Activated naive CD4-positive, alpha-beta T cell treated with anti-CD3 and anti-CD28 coated beads, Interleukin-2, amount 50 U/mL, for 24 hours (primary cell): Measurements from ENCODE around the gene SAE1.

Source experiments
- H3K27ac Mint-ChIP-seq: one replicate; pipeline ENCODE4 v1.8.0; 2021; ENCODE audit warnings: mild to moderate bottlenecking, mixed read lengths
- H3K27me3 Mint-ChIP-seq: one replicate; pipeline ENCODE4 v1.8.0; 2021; ENCODE audit warnings: mixed read lengths
- H3K36me3 Mint-ChIP-seq: one replicate; pipeline ENCODE4 v1.8.0; 2021; ENCODE audit warnings: mixed read lengths
- H3K4me1 Mint-ChIP-seq: one replicate; pipeline ENCODE4 v1.8.0; 2021; ENCODE audit warnings: mixed read lengths
- H3K4me3 Mint-ChIP-seq: one replicate; pipeline ENCODE4 v1.8.0; 2021; ENCODE audit warnings: mild to moderate bottlenecking, mixed read lengths
- H3K9me3 Mint-ChIP-seq: one replicate; pipeline ENCODE4 v1.8.0; 2021; ENCODE audit warnings: mixed read lengths

Gene SAE1

DNA sequence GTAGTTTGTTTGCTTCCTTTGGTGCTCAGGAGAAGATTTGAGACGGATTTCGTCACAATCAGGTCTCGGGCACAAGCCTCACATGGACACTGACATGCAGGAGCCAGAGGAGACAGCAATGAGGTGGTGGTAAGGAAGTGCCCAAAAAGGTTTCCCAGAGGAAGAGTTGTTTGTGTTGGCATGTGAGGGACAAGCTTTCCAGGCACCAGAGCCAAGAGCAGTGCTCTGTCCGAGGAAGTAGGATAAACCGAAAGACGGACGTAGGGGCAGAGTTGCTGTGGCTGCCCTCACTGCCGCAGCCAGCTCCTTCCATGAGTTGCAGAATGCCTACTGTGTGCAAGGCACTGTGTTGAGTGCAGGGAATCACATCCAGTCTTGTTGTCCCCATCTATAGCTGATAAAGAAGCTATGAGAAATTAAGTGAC is 27.7 kb downstream of the SAE1 start:
- H3K4me1 Mint-ChIP-seq: peaks cover 64% of the 10 kb centered on the region
- peak overlapping the region; percentile 86 for H3K4me3 Mint-ChIP-seq
- no peaks in the 10 kb centered on the region for H3K9me3 Mint-ChIP-seq
- H3K27ac Mint-ChIP-seq: peak overlapping the region; percentile 98
- H3K36me3 Mint-ChIP-seq: peaks cover 20% of the 10 kb centered on the region
- no peaks in the 10 kb centered on the region for H3K27me3 Mint-ChIP-seq

- peaks cover 64% of the 10 kb centered on the region for H3K4me1 Mint-ChIP-seq
- no peaks in the 10 kb centered on the region for H3K9me3 Mint-ChIP-seq
- peaks cover 20% of the 10 kb centered on the region for H3K36me3 Mint-ChIP-seq
- H3K27ac Mint-ChIP-seq: peak overlapping the region; percentile 98
- H3K4me3 Mint-ChIP-seq: peak overlapping the region; percentile 86
- no peaks in the 10 kb centered on the region for H3K27me3 Mint-ChIP-seq
Observed at GRCh38 chr19:47158879-47159503, 28.4 kb downstream of the SAE1 start.

- Mint-ChIP-seq H3K27ac (peak overlapping the region; percentile 76), H3K4me3 (peak overlapping the region; percentile 30), H3K27me3 (no peaks in the 10 kb centered on the region), H3K9me3 (no peaks in the 10 kb centered on the region), H3K36me3 (peaks cover 13% of the 10 kb centered on the region), H3K4me1 (peaks cover 64% of the 10 kb centered on the region)
Observed at GRCh38 chr19:47161876-47162489, 31.3 kb downstream of the SAE1 start.

DNA sequence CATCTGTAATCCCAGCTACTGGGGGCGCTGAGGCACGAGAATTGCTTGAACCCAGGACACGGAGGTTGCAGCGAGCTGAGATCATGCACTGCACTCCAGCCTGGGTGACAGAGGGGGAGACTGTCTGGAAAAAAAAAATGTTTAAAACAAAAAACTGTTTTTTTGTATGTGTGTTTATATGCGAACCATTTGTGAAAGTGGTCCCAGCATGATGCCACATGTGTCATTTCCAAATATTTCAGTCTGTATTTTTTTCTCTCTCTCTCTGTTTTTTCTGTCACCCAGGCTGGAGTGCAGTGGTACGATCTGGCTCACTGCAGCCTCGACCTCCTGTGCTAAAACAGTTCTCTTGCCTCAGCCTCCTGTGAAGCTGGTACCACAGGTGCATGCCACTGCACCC is 37.4 kb downstream of the SAE1 start:
- peaks cover 20% of the 10 kb centered on the region for H3K36me3 Mint-ChIP-seq
- no peak overlapping the region for H3K27ac Mint-ChIP-seq
- no peak overlapping the region for H3K4me3 Mint-ChIP-seq
- H3K9me3 Mint-ChIP-seq: no peaks in the 10 kb centered on the region
- H3K27me3 Mint-ChIP-seq: no peaks in the 10 kb centered on the region
- peaks cover 42% of the 10 kb centered on the region for H3K4me1 Mint-ChIP-seq

DNA sequence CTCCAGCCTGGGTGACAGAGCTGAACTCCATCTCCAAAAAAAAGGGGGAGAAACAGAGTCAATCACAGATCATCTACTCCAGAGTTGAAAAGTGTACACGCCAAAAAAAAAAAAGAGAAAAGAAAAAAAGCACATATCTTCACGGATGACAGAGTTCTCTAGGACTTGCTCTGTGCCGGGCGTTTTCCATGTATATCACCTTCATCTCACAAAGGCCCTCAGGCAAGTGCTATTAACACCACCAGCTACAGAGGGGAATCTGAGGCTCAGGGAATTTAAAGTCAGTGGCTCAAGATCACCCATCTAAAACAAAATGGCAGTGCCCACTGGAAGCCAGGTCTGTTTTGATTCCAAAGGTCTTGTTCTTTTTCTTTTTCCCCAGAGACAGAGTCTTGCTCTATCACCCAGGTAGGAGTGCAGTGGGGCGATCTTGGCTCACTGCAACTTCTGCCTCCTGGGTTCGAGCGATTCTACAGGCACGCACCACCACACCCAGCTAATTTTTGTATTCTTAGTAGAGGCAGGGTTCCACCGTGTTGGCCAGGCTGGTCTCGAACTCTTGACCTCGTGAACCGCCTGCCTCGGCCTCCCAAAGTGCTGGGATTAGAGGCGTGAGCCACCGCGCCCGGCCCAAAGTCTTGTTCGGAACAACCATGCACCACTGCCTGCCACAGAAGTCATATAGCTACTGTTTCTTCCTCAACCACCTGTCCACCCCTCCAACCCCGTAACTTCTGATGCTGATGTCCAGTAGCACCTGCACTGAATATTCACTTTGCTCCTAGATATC is 42.2 kb downstream of the SAE1 start:
- H3K4me1 Mint-ChIP-seq: peaks cover 70% of the 10 kb centered on the region
- no peak overlapping the region for H3K4me3 Mint-ChIP-seq
- peak overlapping the region; percentile 51 for H3K27ac Mint-ChIP-seq
- peaks cover 35% of the 10 kb centered on the region for H3K36me3 Mint-ChIP-seq
- no peaks in the 10 kb centered on the region for H3K9me3 Mint-ChIP-seq
- H3K27me3 Mint-ChIP-seq: no peaks in the 10 kb centered on the region

- H3K4me1 Mint-ChIP-seq: peaks cover 77% of the 10 kb centered on the region
- peak overlapping the region; percentile 84 for H3K4me3 Mint-ChIP-seq
- H3K9me3 Mint-ChIP-seq: no peaks in the 10 kb centered on the region
- H3K27me3 Mint-ChIP-seq: no peaks in the 10 kb centered on the region
- peak overlapping the region; percentile 98 for H3K27ac Mint-ChIP-seq
- H3K36me3 Mint-ChIP-seq: peaks cover 35% of the 10 kb centered on the region
Observed at GRCh38 chr19:47176071-47176626, 45.5 kb downstream of the SAE1 start.

GRCh38 chr19:47176627-47177090 is 46.0 kb downstream of the SAE1 start:
- Mint-ChIP-seq H3K27ac (peak overlapping the region; percentile 98), H3K9me3 (no peaks in the 10 kb centered on the region), H3K27me3 (no peaks in the 10 kb centered on the region), H3K4me1 (peaks cover 77% of the 10 kb centered on the region), H3K4me3 (peak overlapping the region; percentile 84), H3K36me3 (peaks cover 35% of the 10 kb centered on the region)

GRCh38 chr19:47179653-47180310 is 49.1 kb downstream of the SAE1 start:
- H3K4me1 Mint-ChIP-seq: peaks cover 87% of the 10 kb centered on the region
- H3K36me3 Mint-ChIP-seq: peaks cover 30% of the 10 kb centered on the region
- peak overlapping the region; percentile 77 for H3K27ac Mint-ChIP-seq
- no peaks in the 10 kb centered on the region for H3K9me3 Mint-ChIP-seq
- H3K4me3 Mint-ChIP-seq: peak overlapping the region; percentile 31
- no peaks in the 10 kb centered on the region for H3K27me3 Mint-ChIP-seq

GRCh38 chr19:47183601-47184000 is 53.0 kb downstream of the SAE1 start:
- H3K4me1 Mint-ChIP-seq: peaks cover 77% of the 10 kb centered on the region
- no peaks in the 10 kb centered on the region for H3K9me3 Mint-ChIP-seq
- H3K36me3 Mint-ChIP-seq: peaks cover 22% of the 10 kb centered on the region
- peak overlapping the region; percentile 82 for H3K27ac Mint-ChIP-seq
- H3K4me3 Mint-ChIP-seq: peak overlapping the region; percentile 23
- H3K27me3 Mint-ChIP-seq: no peaks in the 10 kb centered on the region

- no peaks in the 10 kb centered on the region for H3K9me3 Mint-ChIP-seq
- peak overlapping the region; percentile 62 for H3K4me3 Mint-ChIP-seq
- peaks cover 17% of the 10 kb centered on the region for H3K36me3 Mint-ChIP-seq
- peak overlapping the region; percentile 96 for H3K27ac Mint-ChIP-seq
- no peaks in the 10 kb centered on the region for H3K27me3 Mint-ChIP-seq
- H3K4me1 Mint-ChIP-seq: peaks cover 88% of the 10 kb centered on the region
Observed at GRCh38 chr19:47186446-47187334, 56.1 kb downstream of the SAE1 start.

DNA sequence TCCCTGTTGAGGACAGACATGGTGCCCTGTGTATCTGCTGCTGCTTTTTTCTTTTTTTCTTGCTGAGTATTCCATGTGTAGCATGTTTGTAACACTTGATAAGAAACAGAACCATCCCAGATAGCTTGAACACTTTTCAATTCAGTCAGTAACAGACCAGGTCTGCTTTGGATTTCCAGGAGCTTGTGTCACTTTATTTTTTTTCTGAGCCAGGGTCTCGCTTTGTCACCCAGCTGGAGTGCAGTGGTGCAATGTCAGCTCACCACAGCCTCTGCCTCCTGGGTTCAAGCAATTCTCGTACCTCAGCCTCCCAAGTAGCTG is 56.7 kb downstream of the SAE1 start:
- peaks cover 13% of the 10 kb centered on the region for H3K36me3 Mint-ChIP-seq
- H3K27ac Mint-ChIP-seq: peak overlapping the region; percentile 96
- peak overlapping the region; percentile 62 for H3K4me3 Mint-ChIP-seq
- H3K27me3 Mint-ChIP-seq: no peaks in the 10 kb centered on the region
- H3K9me3 Mint-ChIP-seq: no peaks in the 10 kb centered on the region
- peaks cover 83% of the 10 kb centered on the region for H3K4me1 Mint-ChIP-seq

DNA sequence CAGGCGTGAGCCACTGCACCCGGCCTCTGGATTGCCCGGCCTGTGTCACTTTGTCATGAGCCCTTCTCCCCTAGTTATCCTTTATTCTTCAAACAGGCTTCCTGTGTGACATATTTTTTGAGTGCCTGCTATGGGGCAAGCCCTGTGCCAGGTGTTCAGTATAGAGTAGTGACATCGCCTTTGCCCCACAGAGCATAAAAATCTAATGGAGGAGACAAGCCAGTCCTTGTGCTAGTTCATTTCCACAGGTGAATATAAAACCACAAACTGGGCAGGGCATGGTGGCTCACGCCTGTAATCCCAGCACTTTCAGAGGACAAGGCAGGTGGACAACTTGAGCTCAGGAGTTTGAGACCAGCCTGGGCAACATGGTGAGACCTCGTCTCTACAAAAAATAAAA is 57.2 kb downstream of the SAE1 start:
- peak overlapping the region; percentile 27 for H3K4me3 Mint-ChIP-seq
- no peaks in the 10 kb centered on the region for H3K27me3 Mint-ChIP-seq
- H3K27ac Mint-ChIP-seq: peak overlapping the region; percentile 96
- H3K9me3 Mint-ChIP-seq: no peaks in the 10 kb centered on the region
- peaks cover 12% of the 10 kb centered on the region for H3K36me3 Mint-ChIP-seq
- peaks cover 79% of the 10 kb centered on the region for H3K4me1 Mint-ChIP-seq

DNA sequence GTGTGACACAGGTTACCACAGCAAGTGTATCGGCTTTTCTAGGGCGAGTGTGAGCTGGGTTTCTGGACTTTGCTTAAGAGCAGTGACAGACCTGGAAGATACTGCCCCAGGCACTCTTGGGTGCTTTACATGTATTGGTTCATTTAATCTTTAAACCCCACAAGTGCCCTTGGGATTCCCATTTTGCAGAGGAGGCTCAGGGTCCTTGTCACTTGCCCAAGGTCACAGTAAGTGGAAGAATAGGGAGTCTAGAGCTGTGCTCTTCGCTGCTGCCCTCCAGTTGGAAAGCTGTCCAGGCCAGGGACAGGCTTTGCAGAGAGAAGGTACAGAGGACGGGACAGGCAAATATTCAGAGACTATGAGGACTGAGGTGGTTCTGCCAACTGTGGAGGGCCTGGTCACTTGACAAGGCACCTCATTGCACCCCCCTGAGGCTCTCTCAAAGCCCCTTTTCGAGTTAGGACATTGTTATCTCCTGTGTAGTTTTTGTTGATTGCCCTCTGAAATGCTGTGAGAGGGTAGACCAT is 57.9 kb downstream of the SAE1 start:
- Mint-ChIP-seq H3K27me3 (no peaks in the 10 kb centered on the region), H3K27ac (peak overlapping the region; percentile 96), H3K9me3 (no peaks in the 10 kb centered on the region), H3K36me3 (peaks cover 12% of the 10 kb centered on the region), H3K4me3 (peak overlapping the region; percentile 27), H3K4me1 (peaks cover 75% of the 10 kb centered on the region)

DNA sequence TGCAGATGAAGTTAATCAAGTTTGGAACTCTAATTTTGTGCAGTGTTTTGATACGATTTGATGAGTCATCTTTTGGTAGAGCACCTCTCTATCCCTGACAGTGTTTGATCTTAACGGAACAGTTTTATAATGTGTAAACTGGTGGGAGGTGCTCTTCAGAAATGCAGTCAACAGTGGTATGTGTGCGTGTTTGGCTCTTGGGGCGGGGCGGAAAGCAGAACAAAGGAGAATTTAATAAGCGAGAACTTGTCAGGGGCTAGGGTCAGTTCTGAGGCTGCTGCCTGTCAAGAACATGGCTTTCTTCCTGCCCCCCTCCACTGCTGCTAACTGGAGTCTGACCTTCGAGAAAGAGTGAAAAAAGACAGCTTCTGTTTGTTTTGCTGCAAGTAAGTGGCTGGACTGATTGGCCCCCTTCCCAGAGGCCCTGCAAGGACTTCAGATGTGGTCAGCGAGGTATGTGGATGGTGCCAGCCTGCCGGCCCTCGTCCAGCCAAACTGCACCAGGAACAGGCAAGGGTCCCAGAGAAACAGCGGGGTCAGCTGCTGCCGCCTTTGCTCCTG is 59.6 kb downstream of the SAE1 start:
- Mint-ChIP-seq H3K4me3 (peak overlapping the region; percentile 75), H3K27me3 (no peaks in the 10 kb centered on the region), H3K27ac (peak overlapping the region; percentile 96), H3K4me1 (peaks cover 70% of the 10 kb centered on the region), H3K9me3 (no peaks in the 10 kb centered on the region), H3K36me3 (peaks cover 12% of the 10 kb centered on the region)
